ENCODE results near the gene DLGAP1. TPM values are rescaled to one million over a fixed set of nuclear protein-coding genes. Genes with fewer than 3 reads are reported as not detected.
"Not testable (repeated sequence)": the region's sequence is repeated elsewhere in the genome, so short reads cannot be mapped to it uniquely, and the experiment has no call there.

Gene DLGAP1
- not detected in 2 replicates for total RNA-seq

- intact Hi-C loops (cut with micrococcal nuclease) = no loop called here
Observed at GRCh38 chr18:4455113-4455811, at the start of gene DLGAP1. Gene DLGAP1 (minus strand): TSS chr18:4455307.

- intact Hi-C loops (cut with micrococcal nuclease) = not testable (repeated sequence)
Observed at GRCh38 chr18:4494703-4495284, 39.7 kb upstream of the DLGAP1 start.

GRCh38 chr18:4468511-4468910 is 13.4 kb upstream of the DLGAP1 start:
- intact Hi-C loops (cut with micrococcal nuclease) = no loop called here

GRCh38 chr18:4454537-4455112 is 482 bp downstream of the DLGAP1 start:
- intact Hi-C loops (cut with micrococcal nuclease) = no loop called here

GRCh38 chr18:4453874-4454536 is 1.1 kb downstream of the DLGAP1 start:
- intact Hi-C loops (cut with micrococcal nuclease) = no loop called here

- intact Hi-C loops (cut with micrococcal nuclease) = no loop called here
Observed at GRCh38 chr18:4453567-4453873, 1.6 kb downstream of the DLGAP1 start.

GRCh38 chr18:4450065-4450658 is 4.9 kb downstream of the DLGAP1 start:
- intact Hi-C loops (cut with micrococcal nuclease) = no loop called here

GRCh38 chr18:4445902-4446301 is 9.2 kb downstream of the DLGAP1 start:
- intact Hi-C loops (cut with micrococcal nuclease) = no loop called here

- intact Hi-C loops (cut with micrococcal nuclease) = no loop called here
Observed at GRCh38 chr18:4444306-4444705, 10.8 kb downstream of the DLGAP1 start.

- intact Hi-C loops (cut with micrococcal nuclease) = no loop called here
Observed at GRCh38 chr18:4441098-4441497, 14.0 kb downstream of the DLGAP1 start.

GRCh38 chr18:4438938-4439337 is 16.2 kb downstream of the DLGAP1 start:
- intact Hi-C loops (cut with micrococcal nuclease) = no loop called here

- intact Hi-C loops (cut with micrococcal nuclease) = no loop called here
Observed at GRCh38 chr18:4433717-4434116, 21.4 kb downstream of the DLGAP1 start.

- intact Hi-C loops (cut with micrococcal nuclease) = no loop called here
Observed at GRCh38 chr18:4430836-4431235, 24.3 kb downstream of the DLGAP1 start.

GRCh38 chr18:4417714-4418113 is 37.4 kb downstream of the DLGAP1 start:
- intact Hi-C loops (cut with micrococcal nuclease) = no loop called here

GRCh38 chr18:4416976-4417375 is 38.1 kb downstream of the DLGAP1 start:
- intact Hi-C loops (cut with micrococcal nuclease) = no loop called here

GRCh38 chr18:4412286-4412685 is 42.8 kb downstream of the DLGAP1 start:
- intact Hi-C loops (cut with micrococcal nuclease) = no loop called here

- intact Hi-C loops (cut with micrococcal nuclease) = no loop called here
Observed at GRCh38 chr18:4406856-4407255, 48.3 kb downstream of the DLGAP1 start.

GRCh38 chr18:4405965-4406364 is 49.1 kb downstream of the DLGAP1 start:
- intact Hi-C loops (cut with micrococcal nuclease) = no loop called here

GRCh38 chr18:4403836-4404235 is 51.3 kb downstream of the DLGAP1 start:
- intact Hi-C loops (cut with micrococcal nuclease) = no loop called here

- intact Hi-C loops (cut with micrococcal nuclease) = no loop called here
Observed at GRCh38 chr18:4400911-4401310, 54.2 kb downstream of the DLGAP1 start.

- intact Hi-C loops (cut with micrococcal nuclease) = no loop called here
Observed at GRCh38 chr18:4399929-4400328, 55.2 kb downstream of the DLGAP1 start.

- intact Hi-C loops (cut with micrococcal nuclease) = no loop called here
Observed at GRCh38 chr18:4394700-4395099, 60.4 kb downstream of the DLGAP1 start.
